WTC11 (cell line): ENCODE measurements around the gene GLA. TPM values are rescaled to one million over a fixed set of nuclear protein-coding genes. Genes with fewer than 3 reads are reported as not detected.

Experiments used
- ATAC-seq: fragments of 200-7000 bp; cut with Tn5 transposase; 2 replicates; pipeline ENCODE4 v1.10.0; 2021; ENCODE audit warnings: mild to moderate bottlenecking, moderate library complexity
- CTCF ChIA-PET: fragments of 300-600 bp; sonication (Branson Sonifier 250); formaldehyde crosslinking; loops from one replicate; lab custom pipeline; 2021; ENCODE audit warnings: antibody characterized with exemption; lab: Charles Lee
- POLR2A ChIA-PET: fragments of 350-600 bp; sonication (Branson Sonifier 250); formaldehyde crosslinking; loops from one replicate; lab custom pipeline; 2021; ENCODE audit warnings: antibody characterized with exemption; lab: Charles Lee
- DNase-seq: peaks from one replicate; pipeline ENCODE4 v3.0.0; 2021; ENCODE audit warnings: low spot score
- H3K27ac Mint-ChIP-seq: 2 replicates; pipeline ENCODE4 v1.8.0; 2021; ENCODE audit warnings: mixed read lengths
- H3K27me3 Mint-ChIP-seq: 2 replicates; pipeline ENCODE4 v1.8.0; 2021; ENCODE audit warnings: low read depth, mild to moderate bottlenecking, moderate library complexity, mixed read lengths
- H3K36me3 Mint-ChIP-seq: 2 replicates; pipeline ENCODE4 v1.8.0; 2021; ENCODE audit warnings: mixed read lengths
- H3K4me1 Mint-ChIP-seq: 2 replicates; pipeline ENCODE4 v1.8.0; 2022; ENCODE audit warnings: mixed read lengths
- H3K4me3 Mint-ChIP-seq: 2 replicates; pipeline ENCODE4 v1.8.0; 2021; ENCODE audit warnings: mild to moderate bottlenecking, moderate library complexity, mixed read lengths
- H3K9me3 Mint-ChIP-seq: 2 replicates; pipeline ENCODE4 v1.8.0; 2021; ENCODE audit warnings: mixed read lengths
- CDX4 ChIP-seq: fragments of 250-450 bp; sonication (Bioruptor Pico); IDR thresholded peaks from 2 replicates; pipeline ENCODE4 v1.9.0; 2021; ENCODE audit warnings: moderate library complexity, mild to moderate bottlenecking, inconsistent platforms, borderline replicate concordance
- CREM ChIP-seq: sonication (generic); formaldehyde crosslinking; IDR thresholded peaks from 2 replicates; pipeline ENCODE4 v1.8.1; 2022; ENCODE audit warnings: mild to moderate bottlenecking, missing genetic modification reagents, moderate library complexity
- ESRRA ChIP-seq: sonication (generic); formaldehyde crosslinking; IDR thresholded peaks from 2 replicates; pipeline ENCODE4 v1.8.1; 2022; ENCODE audit warnings: mild to moderate bottlenecking, missing genetic modification reagents, borderline replicate concordance
- FOXK1 ChIP-seq: sonication (generic); formaldehyde crosslinking; IDR thresholded peaks from 2 replicates; pipeline ENCODE4 v1.8.0; 2022; ENCODE audit warnings: mild to moderate bottlenecking, moderate library complexity, missing genetic modification reagents
- FOXP4 ChIP-seq: sonication (generic); formaldehyde crosslinking; IDR thresholded peaks from 2 replicates; pipeline ENCODE4 v1.8.0; 2022; ENCODE audit warnings: mild to moderate bottlenecking, missing genetic modification reagents
- GTF2I ChIP-seq: fragments of 250-450 bp; sonication (Bioruptor Pico); conservative IDR thresholded peaks from 2 replicates; pipeline ENCODE4 v1.4.0; 2021; ENCODE audit warnings: mild to moderate bottlenecking
- MYBL2 ChIP-seq: sonication (generic); formaldehyde crosslinking; IDR thresholded peaks from 2 replicates; pipeline ENCODE4 v1.8.1; 2023; ENCODE audit warnings: mild to moderate bottlenecking, moderate library complexity, missing genetic modification reagents
- NFYB ChIP-seq: sonication (generic); formaldehyde crosslinking; conservative IDR thresholded peaks from 2 replicates; pipeline ENCODE4 v1.8.0; 2022; ENCODE audit warnings: low read depth, missing genetic modification reagents
- OVOL2 ChIP-seq: fragments of 250-450 bp; sonication (Bioruptor Pico); IDR thresholded peaks from 2 replicates; pipeline ENCODE4 v1.9.0; 2021; ENCODE audit warnings: mild to moderate bottlenecking, borderline replicate concordance
- SMAD3 ChIP-seq: sonication (generic); formaldehyde crosslinking; IDR thresholded peaks from 2 replicates; pipeline ENCODE4 v1.8.0; 2022; ENCODE audit warnings: missing genetic modification reagents, mild to moderate bottlenecking, borderline replicate concordance
- SP1 ChIP-seq: sonication (generic); formaldehyde crosslinking; conservative IDR thresholded peaks from 2 replicates; pipeline ENCODE4 v1.8.1; 2022; ENCODE audit warnings: missing genetic modification reagents
- ZNF219 ChIP-seq: sonication (generic); formaldehyde crosslinking; IDR thresholded peaks from 2 replicates; pipeline ENCODE4 v1.8.0; 2023; ENCODE audit warnings: missing genetic modification reagents, mild to moderate bottlenecking, borderline replicate concordance
- ZNF281 ChIP-seq: sonication (generic); formaldehyde crosslinking; IDR thresholded peaks from 2 replicates; pipeline ENCODE4 v1.8.0; 2023; ENCODE audit warnings: mild to moderate bottlenecking, missing genetic modification reagents
- ZNF317 ChIP-seq: sonication (generic); formaldehyde crosslinking; IDR thresholded peaks from 2 replicates; pipeline ENCODE4 v1.8.1; 2023; ENCODE audit warnings: low read depth, mild to moderate bottlenecking, moderate library complexity, missing genetic modification reagents, borderline replicate concordance
- ZNF423 ChIP-seq: fragments of 250-450 bp; sonication (Bioruptor Pico); IDR thresholded peaks from 2 replicates; pipeline ENCODE4 v2.1.2; 2022; ENCODE audit warnings: mild to moderate bottlenecking, moderate library complexity
- ZNF532 ChIP-seq: fragments of 250-450 bp; sonication (Bioruptor Pico); IDR thresholded peaks from 2 replicates; pipeline ENCODE4 v1.9.0; 2021; ENCODE audit warnings: mild to moderate bottlenecking, borderline replicate concordance
- total RNA-seq: library from RNA; stranded (reverse); gene quantifications from 3 replicates; pipeline ENCODE4 v1.2.3, GENCODE V29; 2021
- TF ChIP-seq, protein P1 (sequence below): sonication (generic); formaldehyde crosslinking; IDR thresholded peaks from 2 replicates; pipeline ENCODE4 v1.8.1; 2022; ENCODE audit warnings: mild to moderate bottlenecking, moderate library complexity, missing genetic modification reagents
- TF ChIP-seq, protein P2 (sequence below): sonication (generic); formaldehyde crosslinking; IDR thresholded peaks from 2 replicates; pipeline ENCODE4 v1.8.0; 2022; ENCODE audit warnings: mild to moderate bottlenecking, missing genetic modification reagents
- TF ChIP-seq, protein P3 (sequence below): sonication (generic); formaldehyde crosslinking; IDR thresholded peaks from 2 replicates; pipeline ENCODE4 v1.8.0; 2023; ENCODE audit warnings: missing genetic modification reagents

The GLA gene
- total RNA-seq, 1 experiment from 2014 or later: 44.9 TPM

DNA sequence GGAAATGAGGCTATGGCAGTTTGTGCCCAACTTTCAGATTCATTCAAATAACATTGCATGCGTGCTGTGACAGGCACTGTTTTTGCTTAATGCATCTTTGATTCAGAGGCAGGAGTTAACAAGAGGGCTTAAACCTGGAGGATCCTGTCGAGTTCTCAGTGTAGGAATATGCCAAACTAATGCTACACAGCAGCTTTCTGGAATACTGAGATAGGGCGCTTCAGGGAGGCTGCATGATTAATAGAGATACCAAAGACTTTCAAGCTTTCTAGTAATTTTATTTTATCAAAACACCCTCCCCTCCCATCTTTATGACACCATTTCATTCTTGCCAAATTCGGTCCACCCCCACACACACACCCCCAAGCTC lies 58.5 kb downstream of the GLA start:
- ATAC-seq: peak; percentile 10; the same call in 1 of the 2 replicates
- CTCF ChIA-PET: interaction anchor here (0.9 to 1.6 kb wide), 2 partner anchors 41 to 580 kb away, joined by 3 to 4 read pairs; partner anchors contain the start of gene RPL36A
- no peaks in the 10 kb centered on the region for H3K9me3 Mint-ChIP-seq

GRCh38 chrX:101348452-101349192 lies 59.1 kb downstream of the GLA start, which contains the start of gene TIMM8A:
Gene TIMM8A (minus strand): TSS chrX:101348742. CDS start chrX:101348664, 78 bp downstream.
- Mint-ChIP-seq H3K4me1 (0 out of 2 replicates have a peak, but pooled peaks cover 2% of the 10 kb centered on the region), H3K27me3 (no peaks in the 10 kb centered on the region), H3K27ac (peak within 1 kb of the TSS; percentile 72), H3K4me3 (peak within 1 kb of the TSS; percentile 84), H3K36me3 (peaks cover 16% of the 10 kb centered on the region), H3K9me3 (no peaks in the 10 kb centered on the region)
- POLR2A ChIA-PET: interaction anchor here (0.6 to 1.3 kb wide), 2 partner anchors 42 kb away, joined by 4 read pairs; partner anchors contain the start of gene RPL36A
- CTCF ChIA-PET: interaction anchor here (0.9 to 1.6 kb wide), 3 partner anchors 10 to 580 kb away, joined by 3 to 4 read pairs (median 3); partner anchors contain the start of gene RPL36A
- ATAC-seq: peak; percentile 96
- DNase-seq: peak; percentile 65
- no peak for TF ChIP-seq NFYB (CRISPR knock-in tag)
- no peak for TF ChIP-seq GTF2I (CRISPR knock-in tag)
- no peak for TF ChIP-seq MYBL2
- TF ChIP-seq ZNF532 (CRISPR knock-in tag): no peak
- TF ChIP-seq ESRRA (CRISPR knock-in tag): no peak
- no peak for TF ChIP-seq CDX4 (CRISPR knock-in tag)
- TF ChIP-seq, protein P1, sequence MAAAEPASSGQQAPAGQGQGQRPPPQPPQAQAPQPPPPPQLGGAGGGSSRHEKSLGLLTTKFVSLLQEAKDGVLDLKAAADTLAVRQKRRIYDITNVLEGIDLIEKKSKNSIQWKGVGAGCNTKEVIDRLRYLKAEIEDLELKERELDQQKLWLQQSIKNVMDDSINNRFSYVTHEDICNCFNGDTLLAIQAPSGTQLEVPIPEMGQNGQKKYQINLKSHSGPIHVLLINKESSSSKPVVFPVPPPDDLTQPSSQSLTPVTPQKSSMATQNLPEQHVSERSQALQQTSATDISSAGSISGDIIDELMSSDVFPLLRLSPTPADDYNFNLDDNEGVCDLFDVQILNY (CRISPR knock-in tag): no peak
- peak; percentile 35; the same call in 1 of the 2 replicates for TF ChIP-seq SP1 (CRISPR knock-in tag)
- no peak for TF ChIP-seq ZNF281 (CRISPR knock-in tag)

More for the DNA sequence above, 58.5 kb downstream of the GLA start:
- Mint-ChIP-seq H3K4me1 (0 out of 2 replicates have a peak, but pooled peaks cover 2% of the 10 kb centered on the region), H3K36me3 (peaks cover 13% of the 10 kb centered on the region), H3K27ac (peak overlapping the region; percentile 72), H3K27me3 (no peaks in the 10 kb centered on the region), H3K4me3 (peak overlapping the region; percentile 84)
- POLR2A ChIA-PET: interaction anchor here (1.3 kb wide), 1 partner anchor 41 kb away, joined by 4 read pairs; the partner anchor contains the start of gene RPL36A
- DNase-seq: no peak
- no peak for TF ChIP-seq FOXK1 (CRISPR knock-in tag)
- no peak for TF ChIP-seq SMAD3 (CRISPR knock-in tag)
- TF ChIP-seq ZNF423 (CRISPR knock-in tag): no peak
- no peak for TF ChIP-seq ZNF317 (CRISPR knock-in tag)
- no peak for TF ChIP-seq CREM (CRISPR knock-in tag)
- TF ChIP-seq CDX4 (CRISPR knock-in tag): no peak
- no peak for TF ChIP-seq FOXP4 (CRISPR knock-in tag)
- no peak for TF ChIP-seq OVOL2 (CRISPR knock-in tag)
- TF ChIP-seq, protein P2, sequence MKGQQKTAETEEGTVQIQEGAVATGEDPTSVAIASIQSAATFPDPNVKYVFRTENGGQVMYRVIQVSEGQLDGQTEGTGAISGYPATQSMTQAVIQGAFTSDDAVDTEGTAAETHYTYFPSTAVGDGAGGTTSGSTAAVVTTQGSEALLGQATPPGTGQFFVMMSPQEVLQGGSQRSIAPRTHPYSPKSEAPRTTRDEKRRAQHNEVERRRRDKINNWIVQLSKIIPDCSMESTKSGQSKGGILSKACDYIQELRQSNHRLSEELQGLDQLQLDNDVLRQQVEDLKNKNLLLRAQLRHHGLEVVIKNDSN: no peak
- TF ChIP-seq, protein P3, sequence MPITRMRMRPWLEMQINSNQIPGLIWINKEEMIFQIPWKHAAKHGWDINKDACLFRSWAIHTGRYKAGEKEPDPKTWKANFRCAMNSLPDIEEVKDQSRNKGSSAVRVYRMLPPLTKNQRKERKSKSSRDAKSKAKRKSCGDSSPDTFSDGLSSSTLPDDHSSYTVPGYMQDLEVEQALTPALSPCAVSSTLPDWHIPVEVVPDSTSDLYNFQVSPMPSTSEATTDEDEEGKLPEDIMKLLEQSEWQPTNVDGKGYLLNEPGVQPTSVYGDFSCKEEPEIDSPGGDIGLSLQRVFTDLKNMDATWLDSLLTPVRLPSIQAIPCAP (CRISPR knock-in tag): no peak
- no peak for TF ChIP-seq ZNF219 (CRISPR knock-in tag)
